H1 (cell line): ENCODE data around the gene DIP2B. TPM values are rescaled to one million over a fixed set of nuclear protein-coding genes. Genes with fewer than 3 reads are reported as not detected.

Experiments used
- CTCF ChIA-PET: fragments of 300-600 bp; sonication (Branson Sonifier 250); formaldehyde crosslinking; loops from one replicate; lab custom pipeline; 2021; ENCODE audit not compliant: partially characterized antibody; lab: Charles Lee
- POLR2A ChIA-PET: fragments of 300-600 bp; sonication (Branson Sonifier 250); formaldehyde crosslinking; loops from one replicate; lab custom pipeline; 2021; ENCODE audit warnings: inconsistent platforms; ENCODE audit not compliant: partially characterized antibody; lab: Charles Lee
- DNase-seq, 2 experiments: peaks; one replicate each; pipeline versions ENCODE4 v3.0.0 to v3.0.0-alpha.2; 2010 to 2022; ENCODE audit warnings: low spot score in 2 of 2, low read depth in 1 of 2, mixed read lengths in 1 of 2
- FAIRE-seq: peaks from 2 replicates; lab custom pipeline; 2011; peaks lifted over from hg19 to GRCh38; lab: Jason Lieb, UNC
- H2AFZ ChIP-seq: 2 replicates; pipeline ENCODE4 v1.8.1; 2012; ENCODE audit warnings: low read length, inconsistent platforms
- H2AK5ac ChIP-seq: 2 replicates; pipeline ENCODE4 v1.6.1; 2013; ENCODE audit warnings: low read depth, low read length
- H2BK120ac ChIP-seq: replicated peaks from 2 replicates; pipeline ENCODE3; 2013; ENCODE audit warnings: low read depth, low read length, inconsistent platforms
- H2BK12ac ChIP-seq: 2 replicates; pipeline ENCODE4 v1.6.1; 2013; ENCODE audit warnings: low read depth, low read length
- H2BK15ac ChIP-seq: 2 replicates; pipeline ENCODE4 v1.6.1; 2013; ENCODE audit warnings: low read length
- H2BK20ac ChIP-seq: 2 replicates; pipeline ENCODE4 v1.6.1; 2013; ENCODE audit warnings: low read length
- H2BK5ac ChIP-seq: 2 replicates; pipeline ENCODE4 v1.6.1; 2013; ENCODE audit warnings: low read depth, low read length
- H3K14ac ChIP-seq: 2 replicates; pipeline ENCODE4 v1.6.1; 2013; ENCODE audit warnings: inconsistent platforms; ENCODE audit not compliant: insufficient read length
- H3K18ac ChIP-seq: 2 replicates; pipeline ENCODE4 v1.6.1; 2013; ENCODE audit warnings: low read length; ENCODE audit errors: extremely low read depth
- H3K23ac ChIP-seq: 2 replicates; pipeline ENCODE4 v1.6.1; 2013; ENCODE audit warnings: inconsistent platforms; ENCODE audit not compliant: insufficient read length
- H3K23me2 ChIP-seq: 2 replicates; pipeline ENCODE4 v1.6.1; 2013; ENCODE audit warnings: low read depth, low read length
- H3K27ac ChIP-seq: 2 replicates; pipeline ENCODE4 v1.6.1; 2011; ENCODE audit warnings: low read depth, low read length, inconsistent platforms
- H3K27me3 ChIP-seq, 4 experiments: replicated peaks in 1 of 4; 1 replicate in 1 of 4; 2 replicates in 3 of 4; pipeline versions ENCODE4 v1.6.1 to v1.8.1; 2011 to 2013; ENCODE audit warnings: low read length in 3 of 4, mild to moderate bottlenecking in 3 of 4, inconsistent platforms in 2 of 4, mixed read lengths in 2 of 4, moderate library complexity in 1 of 4; ENCODE audit not compliant: control insufficient read depth in 3 of 4, insufficient read depth in 3 of 4; ENCODE audit errors: extremely low read depth in 1 of 4
- H3K36me3 ChIP-seq, 4 experiments: 2 replicates each; pipeline versions ENCODE4 v1.6.1 to v1.8.1; 2011 to 2013; ENCODE audit warnings: mild to moderate bottlenecking in 4 of 4, low read length in 3 of 4, moderate library complexity in 2 of 4, control low read depth in 1 of 4, inconsistent platforms in 1 of 4; ENCODE audit not compliant: insufficient read depth in 4 of 4, control insufficient read depth in 2 of 4
- H3K4ac ChIP-seq: replicated peaks from 2 replicates; pipeline ENCODE3; 2013; ENCODE audit warnings: low read length, low read depth, mixed read lengths, inconsistent platforms; ENCODE audit not compliant: insufficient read length
- H3K4me1 ChIP-seq, 4 experiments: replicated peaks in 1 of 4; 1 replicate in 1 of 4; 2 replicates in 3 of 4; pipeline versions ENCODE4 v1.6.1 to v1.8.1; 2011 to 2013; ENCODE audit warnings: low read length in 3 of 4, inconsistent platforms in 2 of 4, mixed read lengths in 1 of 4; ENCODE audit not compliant: insufficient read depth in 4 of 4, control insufficient read depth in 3 of 4
- H3K4me2 ChIP-seq, 2 experiments: 2 replicates each; pipeline versions ENCODE4 v1.6.1 to v1.8.1; 2011 to 2013; ENCODE audit warnings: low read depth in 2 of 2, low read length in 2 of 2, control low read depth in 1 of 2, inconsistent platforms in 1 of 2, mild to moderate bottlenecking in 1 of 2; ENCODE audit not compliant: insufficient read depth in 1 of 2
- H3K4me3 ChIP-seq, 4 experiments: fragments of 200-600, 300-600 bp in 1 of 4; sonication (generic), shearing (Covaris generic), sonication (Bioruptor Twin) in 1 of 4; 2 replicates each; pipeline versions ENCODE4 v1.5.1 to v1.8.1; 2011 to 2016; ENCODE audit warnings: low read length in 4 of 4, low read depth in 3 of 4, control low read depth in 2 of 4, inconsistent platforms in 2 of 4, mild to moderate bottlenecking in 2 of 4, mixed read lengths in 1 of 4, moderate library complexity in 1 of 4; ENCODE audit not compliant: insufficient read depth in 2 of 4; ENCODE audit errors: extremely low read depth in 1 of 4
- H3K56ac ChIP-seq: replicated peaks from 2 replicates; pipeline ENCODE3; 2013; ENCODE audit warnings: low read depth, mild to moderate bottlenecking, mixed read lengths, low read length, inconsistent platforms; ENCODE audit not compliant: insufficient read length
- H3K79me1 ChIP-seq: 2 replicates; pipeline ENCODE4 v1.6.1; 2013; ENCODE audit warnings: low read depth, low read length, control low read depth
- H3K79me2 ChIP-seq, 2 experiments: 2 replicates each; pipeline versions ENCODE4 v1.6.1 to v1.8.1; 2012 to 2013; ENCODE audit warnings: low read length in 2 of 2, mild to moderate bottlenecking in 2 of 2, inconsistent platforms in 1 of 2; ENCODE audit not compliant: insufficient read depth in 2 of 2, control insufficient read depth in 1 of 2
- H3K9ac ChIP-seq, 4 experiments: replicated peaks in 1 of 4; 1 replicate in 1 of 4; 2 replicates in 3 of 4; pipeline versions ENCODE4 v1.6.1 to v1.8.1; 2011 to 2013; ENCODE audit warnings: low read depth in 3 of 4, low read length in 3 of 4, control low read depth in 2 of 4, mild to moderate bottlenecking in 2 of 4, moderate library complexity in 2 of 4, inconsistent platforms in 1 of 4; ENCODE audit errors: extremely low read depth in 1 of 4
- H3K9me3 ChIP-seq, 2 experiments: 2 replicates each; pipeline versions ENCODE4 v1.6.1 to v1.8.1; 2012 to 2013; ENCODE audit warnings: mild to moderate bottlenecking in 2 of 2, moderate library complexity in 2 of 2, control low read depth in 1 of 2, inconsistent platforms in 1 of 2, low read depth in 1 of 2, low read length in 1 of 2, mixed read lengths in 1 of 2; ENCODE audit not compliant: insufficient read depth in 2 of 2
- H4K20me1 ChIP-seq, 2 experiments: replicated peaks in 1 of 2; 2 replicates each; pipeline versions ENCODE3 to v1.8.1; 2011 to 2013; ENCODE audit warnings: inconsistent platforms in 2 of 2, low read length in 2 of 2, mild to moderate bottlenecking in 1 of 2; ENCODE audit not compliant: insufficient read depth in 2 of 2, control insufficient read depth in 1 of 2
- H4K5ac ChIP-seq: 2 replicates; pipeline ENCODE4 v1.6.1; 2013; ENCODE audit warnings: low read length, low read depth, mixed read lengths, inconsistent platforms; ENCODE audit not compliant: insufficient read length
- H4K8ac ChIP-seq: 2 replicates; pipeline ENCODE4 v1.8.0; 2013; ENCODE audit warnings: mild to moderate bottlenecking, moderate library complexity, low read length, inconsistent platforms; ENCODE audit not compliant: insufficient read depth; ENCODE audit errors: extremely low read depth
- H4K91ac ChIP-seq: replicated peaks from 2 replicates; pipeline ENCODE3; 2013; ENCODE audit warnings: low read length, mixed read lengths, inconsistent platforms; ENCODE audit not compliant: insufficient read length
- CEBPB ChIP-seq: IDR thresholded peaks from 2 replicates; pipeline ENCODE4 v1.6.1; 2012; ENCODE audit warnings: low read depth, low read length
- SAP30 ChIP-seq: fragments of 300-600 bp; sonication (generic); IDR thresholded peaks from 2 replicates; pipeline ENCODE4 v1.7.1; 2012; ENCODE audit warnings: low read length, moderate library complexity, mild to moderate bottlenecking, inconsistent platforms; ENCODE audit not compliant: insufficient read depth, insufficient replicate concordance
- WGBS, 2 experiments: shearing (Covaris generic) in 1 of 2; methylation state at CpG; one replicate each; pipeline versions ENCODE4 v1.1.6 to v1.1.7; 2013 to 2015; ENCODE audit warnings: low lambda C conversion rate in 2 of 2, mixed read lengths in 2 of 2, inconsistent platforms in 1 of 2, low coverage in 1 of 2, missing lambda C conversion rate in 1 of 2; ENCODE audit not compliant: insufficient replicate concordance in 2 of 2, insufficient coverage in 1 of 2, insufficient read length in 1 of 2; ENCODE audit errors: extremely low coverage in 1 of 2, missing lambda C conversion rate in 1 of 2; 5-methylcytosine and 5-hydroxymethylcytosine counted together
- polyA plus RNA-seq, 7 experiments: library from polyadenylated mRNA; depleted of rRNA in 3 of 7; stranded (reverse) in 5 of 7; unstranded in 2 of 7; fragments of >200 nt in 5 of 7; fragments of 200-250 nt in 2 of 7; gene quantifications; 1 replicate in 5 of 7; 2 replicates in 1 of 7; 4 replicates in 1 of 7; pipeline versions ENCODE4 v1.2.1 to v1.2.3, GENCODE V29; 2011 to 2013; ENCODE audit warnings: missing spikeins in 2 of 7, mixed read lengths in 2 of 7
- total RNA-seq: library from RNA; stranded (reverse); fragmentation: NEBNext Ultra II Directional; extraction: Animal tissue kit (Norgen Biotek cat#: 25700); gene quantifications from 2 replicates; pipeline ENCODE4 v1.2.1, GENCODE V29; 2021

Gene DIP2B
- total and polyA plus RNA-seq, 2 of the 8 experiments (the other 6 are each of a cell fraction or from before 2014, with no cell fraction given), result 11.1 to 29.6 TPM

- Histone ChIP-seq H4K91ac (no peak overlapping the region), H2BK20ac (no peak overlapping the region), H2AK5ac (no peak overlapping the region), H3K14ac (no peak overlapping the region), H3K79me1 (peaks cover 3% of the 10 kb centered on the region; the same call in 1 of the 2 replicates), H2BK120ac (no peak overlapping the region), H3K9me3 (no peaks in the 10 kb centered on the region), H3K9ac (no peak overlapping the region), H3K23me2 (no peaks in the 10 kb centered on the region), H4K5ac (no peak overlapping the region), H2AFZ (no peak overlapping the region), H2BK12ac (no peak overlapping the region), H3K4ac (no peak overlapping the region), H4K8ac (no peak overlapping the region), H3K56ac (no peak overlapping the region), H3K79me2 (peaks cover 0 to 66% of the 10 kb centered on the region in 2 experiments; a peak in 3 of 4 replicates), H2BK5ac (no peak overlapping the region), H4K20me1 (no peaks in the 10 kb centered on the region), H2BK15ac (no peak overlapping the region), H3K18ac (no peak overlapping the region), H3K4me2 (no peak overlapping the region), H3K23ac (no peak overlapping the region), H3K4me3 (no peak overlapping the region), H3K27ac (no peak overlapping the region), H3K4me1 (peaks cover 0 to 24% (median 20%) of the 10 kb centered on the region in 4 experiments; a peak in 5 of 7 replicates), H3K27me3 (no peaks in the 10 kb centered on the region), H3K36me3 (no peaks in the 10 kb centered on the region)
- POLR2A ChIA-PET, result interaction anchor here (1.1 kb wide), 1 partner anchor 18 kb away, joined by 3 read pairs; no protein-coding TSS in a partner anchor
- WGBS, 2 experiments, result 88% methylated on average over 1 of the region's 1 CpG; no CpG with 5 or more reads in 1 of the 2 experiments
- TF ChIP-seq CEBPB (peak; percentile 87), SAP30 (no peak)
- no peak for DNase-seq
- CTCF ChIA-PET, result interaction anchor here (0.7 to 1.4 kb wide), 2 partner anchors 9 to 15 kb away, joined by 3 read pairs; no protein-coding TSS in a partner anchor
- FAIRE-seq, result no peak
Observed at GRCh38 chr12:50572287-50572686, 67.5 kb downstream of the DIP2B start.
